ENCODE measurements around the gene RFC4. TPM values are rescaled to one million over a fixed set of nuclear protein-coding genes. Genes with fewer than 3 reads are reported as not detected.
A peak's percentile ranks its signal among the peaks of the same experiment; 100 is the strongest.

Gene RFC4
- total RNA-seq, 1 donor from 2014 or later: 15.2 TPM

DNA sequence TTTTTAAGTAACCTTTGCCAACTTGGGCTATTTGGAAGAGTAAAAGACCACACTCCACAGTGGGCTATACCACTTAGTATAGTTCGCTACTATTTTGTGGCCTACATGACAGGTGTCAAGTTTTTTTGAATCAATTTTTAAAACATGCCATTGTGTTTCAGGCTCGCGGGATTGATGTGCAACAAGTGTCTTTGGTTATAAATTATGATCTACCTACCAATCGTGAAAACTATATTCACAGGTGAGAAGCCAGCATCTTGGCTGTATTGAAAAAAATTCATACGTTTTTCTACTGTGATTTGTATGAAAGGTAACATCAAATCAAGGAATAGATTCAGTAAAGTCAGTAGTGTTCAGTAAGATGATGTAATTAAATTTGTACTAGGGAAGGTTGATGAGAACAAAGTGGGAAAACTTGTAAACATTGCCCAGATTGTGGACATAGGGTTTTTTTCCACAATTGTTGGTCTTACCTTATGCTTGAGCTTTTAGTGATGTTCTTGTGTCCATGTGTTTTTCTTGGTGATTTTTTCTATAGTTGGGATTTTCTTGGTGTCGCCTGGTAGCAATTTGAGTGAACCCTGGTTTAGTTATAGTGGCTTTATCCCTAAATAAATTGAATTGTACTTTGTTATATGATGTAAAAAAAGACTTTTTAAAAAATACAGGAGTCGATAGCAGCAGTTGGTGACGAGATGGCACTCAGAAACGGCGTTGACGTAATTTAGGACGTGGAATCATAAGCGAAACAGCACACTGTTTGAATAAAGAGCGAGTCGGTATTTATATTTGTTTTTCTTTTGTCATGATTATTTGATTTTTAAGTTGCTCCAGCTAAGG lies 18.4 kb downstream of the RFC4 start:
- no peak for DNase-seq (ENCODE audit: low read depth)

- no peak for DNase-seq (ENCODE audit: low read depth)
Measured at GRCh38 chr3:186786922-186787321, 19.4 kb downstream of the RFC4 start.

- DNase-seq (ENCODE audit: low read depth): no peak
Measured at GRCh38 chr3:186785495-186786018, 20.7 kb downstream of the RFC4 start.

GRCh38 chr3:186784820-186785494 lies 21.3 kb downstream of the RFC4 start:
- DNase-seq (ENCODE audit: low read depth): no peak

DNA sequence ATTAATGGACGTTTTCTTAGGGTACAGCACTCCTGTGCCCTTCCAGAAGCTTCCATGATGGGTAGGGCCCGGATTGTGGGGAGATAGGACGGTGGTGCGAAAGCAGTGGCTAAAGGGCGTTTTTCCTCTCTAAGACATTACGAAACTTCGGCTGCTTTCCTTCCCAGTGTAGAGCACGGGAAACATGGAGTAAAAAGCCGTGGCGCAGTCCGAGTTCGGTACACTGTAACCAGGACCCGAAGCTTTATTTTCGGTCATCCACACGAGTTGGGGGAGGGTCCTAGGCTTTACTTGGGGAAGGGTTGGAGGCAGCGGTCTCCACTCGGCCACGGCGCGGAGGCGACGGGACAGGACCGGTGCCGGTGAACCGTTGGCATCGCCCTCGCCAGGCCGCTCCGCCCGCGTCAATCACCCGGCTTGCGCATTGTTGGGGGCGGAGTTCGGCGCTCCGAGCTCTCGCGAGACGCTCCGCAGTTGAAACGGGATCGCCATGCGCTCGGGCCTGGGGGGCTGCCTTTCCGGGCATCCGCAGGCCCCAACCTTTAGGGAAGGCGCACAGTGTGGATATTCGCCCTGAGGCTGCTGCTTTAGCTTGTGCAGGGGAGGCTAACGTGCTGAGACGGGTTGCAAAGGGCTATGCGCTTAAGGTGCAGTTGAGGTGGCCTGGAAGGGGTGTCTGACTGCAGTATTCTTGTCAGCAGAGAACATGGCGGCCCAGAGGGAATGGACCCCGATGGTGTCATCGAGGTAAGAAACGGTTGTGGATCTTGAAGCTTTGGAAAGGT lies 22.4 kb downstream of the RFC4 start:
- peak; percentile 82 for DNase-seq (ENCODE audit: low read depth)

GRCh38 chr3:186783058-186783730 lies 23.1 kb downstream of the RFC4 start, which contains the start of gene EIF4A2:
TSS of gene EIF4A2 (plus strand) at chr3:186783577. CDS start at chr3:186783611, 34 bp downstream.
- DNase-seq (ENCODE audit: low read depth): peak; percentile 91

- DNase-seq (ENCODE audit: low read depth): no peak
Measured at GRCh38 chr3:186782542-186783057, 23.7 kb downstream of the RFC4 start.

DNA sequence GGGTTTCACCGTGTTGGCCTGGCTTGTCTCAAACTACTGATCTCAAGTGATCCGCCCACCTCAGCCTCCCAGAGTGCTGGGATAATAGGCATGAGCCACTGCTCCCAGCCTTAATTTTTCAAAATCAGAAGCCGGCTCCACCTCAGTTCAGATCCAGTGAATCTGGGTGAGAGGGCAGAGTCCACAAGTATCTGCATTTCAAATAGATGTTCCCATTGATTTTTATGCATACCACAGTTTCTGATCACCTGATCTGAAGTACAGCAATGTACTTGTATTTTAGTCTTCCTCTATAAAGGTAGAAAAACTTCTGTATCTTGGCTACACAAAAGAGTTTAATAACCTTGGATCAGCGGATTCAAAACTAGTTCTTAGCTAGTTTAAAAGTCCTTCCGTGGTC lies 27.1 kb downstream of the RFC4 start:
- DNase-seq (ENCODE audit: low read depth): no peak

- DNase-seq (ENCODE audit: low read depth): no peak
Measured at GRCh38 chr3:186775999-186776398, 30.3 kb downstream of the RFC4 start.

DNA sequence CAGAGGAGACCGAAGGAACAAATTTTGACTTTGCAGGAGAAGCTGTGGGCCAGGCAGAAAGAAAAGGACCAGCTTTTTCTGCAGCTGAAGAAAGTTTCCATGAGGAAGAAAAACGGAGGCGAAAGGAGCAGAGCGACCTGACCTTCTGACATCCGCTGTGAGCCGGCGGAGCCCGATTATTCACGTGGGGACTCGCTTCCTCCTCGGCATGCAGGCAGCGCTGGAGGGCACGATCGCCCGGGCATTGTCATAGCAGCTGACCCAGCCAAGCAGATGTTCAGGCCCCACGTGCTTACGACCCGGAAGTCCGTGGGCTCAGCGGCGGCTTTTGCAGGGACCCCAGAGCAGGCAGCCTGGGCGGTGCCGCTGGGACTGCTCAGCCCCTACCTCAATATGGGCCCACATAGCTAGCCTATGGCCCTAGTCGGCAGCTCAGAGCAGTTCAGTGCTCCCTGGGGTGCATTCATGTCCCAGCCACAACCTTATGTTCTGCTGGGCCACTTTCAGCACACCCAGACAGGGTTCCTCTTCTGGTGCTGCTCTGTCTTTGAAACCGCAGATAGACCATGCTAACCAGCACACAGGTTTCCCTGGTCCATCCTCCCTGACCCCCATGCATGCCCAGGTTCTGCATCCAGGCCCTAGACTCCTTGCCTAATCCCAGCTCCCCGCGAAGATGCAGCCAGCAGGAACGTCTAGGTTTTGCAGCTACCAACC lies 33.4 kb downstream of the RFC4 start:
- peak; percentile 41 for DNase-seq (ENCODE audit: low read depth)

- no peak for DNase-seq (ENCODE audit: low read depth)
Measured at GRCh38 chr3:186772281-186772694, 34.0 kb downstream of the RFC4 start.

DNA sequence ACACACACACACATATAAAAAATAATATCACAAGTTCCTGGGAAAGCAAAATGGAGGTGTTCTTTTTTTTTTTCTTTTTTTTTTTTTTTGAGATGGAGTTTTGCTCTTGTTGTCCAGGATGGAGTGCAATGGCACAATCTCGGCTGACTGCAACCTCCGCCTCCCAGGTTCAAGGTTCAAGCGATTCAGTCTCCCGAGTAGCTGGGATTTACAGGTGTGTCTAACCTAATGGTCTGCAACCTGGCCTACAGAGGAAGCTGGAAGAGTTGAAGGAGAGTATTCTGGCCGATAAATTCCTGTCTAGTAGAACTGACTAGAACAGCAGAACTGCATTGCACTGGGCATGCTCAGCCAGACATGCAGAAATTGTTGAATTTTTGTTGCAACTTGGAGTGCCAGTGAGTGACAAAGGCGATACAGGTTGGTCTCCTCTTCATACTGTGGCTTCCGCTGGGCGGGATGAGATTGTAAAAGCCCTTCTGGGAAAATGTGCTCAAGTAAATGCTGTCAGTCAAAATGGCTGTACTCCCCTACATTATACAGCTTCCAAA lies 45.3 kb downstream of the RFC4 start:
- DNase-seq (ENCODE audit: low read depth): no peak

DNA sequence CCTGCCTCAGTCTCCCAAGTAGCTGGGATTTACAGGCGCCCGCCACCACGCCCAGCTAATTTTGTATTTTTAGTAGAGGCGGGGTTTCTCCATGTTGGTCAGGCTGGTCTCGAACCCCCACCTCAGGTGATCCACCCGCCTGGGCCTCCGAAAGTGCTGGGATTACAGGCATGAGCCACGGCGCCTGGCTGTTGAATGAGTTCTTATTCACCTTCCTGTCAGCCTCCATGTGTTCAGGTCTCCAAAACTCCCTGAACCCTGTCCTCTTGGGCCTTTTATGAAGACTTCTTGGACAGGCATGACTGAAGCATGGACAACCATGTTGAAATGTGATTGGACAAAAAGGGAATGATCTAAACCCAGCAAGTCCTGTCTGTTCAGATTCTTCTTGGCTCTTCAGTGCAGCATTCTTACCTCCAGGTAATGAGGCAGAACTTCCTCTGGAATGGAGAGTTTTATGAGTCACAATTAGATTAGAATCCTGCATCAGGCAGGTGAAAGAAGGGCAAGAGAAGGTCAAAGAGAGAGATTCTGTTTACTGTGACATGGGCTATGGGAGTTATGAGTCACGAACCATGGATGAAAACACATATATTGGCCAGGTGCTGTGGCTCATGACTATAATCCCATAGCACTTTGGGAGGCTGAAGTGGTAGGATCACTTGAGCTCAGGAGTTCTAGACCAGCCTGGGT lies 46.0 kb downstream of the RFC4 start:
- no peak for DNase-seq (ENCODE audit: low read depth)

DNA sequence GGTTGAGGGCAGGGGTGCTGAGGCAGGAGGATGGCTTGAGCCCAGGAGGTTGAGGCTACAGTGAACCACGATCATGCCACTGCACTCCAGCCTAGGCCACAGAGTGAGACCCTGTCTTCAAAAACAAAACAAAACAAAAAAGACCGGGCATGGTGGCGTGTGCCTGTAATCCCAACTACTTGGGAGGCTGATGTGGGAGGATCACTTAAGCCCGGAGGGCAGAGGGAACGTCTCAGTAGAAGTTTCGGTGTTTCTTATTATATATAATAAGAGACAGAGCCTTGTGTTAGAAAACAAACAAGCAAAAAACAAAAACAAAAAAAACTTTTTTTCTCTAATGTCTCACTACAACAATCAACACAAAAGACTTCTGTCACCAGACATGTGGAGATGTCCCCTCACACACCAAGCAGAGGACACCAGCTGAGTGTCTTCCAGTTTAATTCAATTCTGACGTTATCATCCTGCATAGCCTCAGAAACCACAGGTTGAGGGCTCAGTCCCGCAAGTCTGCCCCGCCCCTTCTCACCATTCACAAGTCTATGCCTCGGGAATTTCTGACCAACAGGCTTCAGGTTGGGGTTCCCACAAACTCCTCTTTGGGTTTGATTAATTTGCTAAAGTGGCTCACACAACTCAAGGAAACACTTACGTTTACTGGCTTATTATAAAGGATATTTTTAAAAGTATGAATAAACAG lies 46.9 kb downstream of the RFC4 start:
- DNase-seq (ENCODE audit: low read depth): peak; percentile 49

- DNase-seq (ENCODE audit: low read depth): no peak
Measured at GRCh38 chr3:186757686-186758220, 48.5 kb downstream of the RFC4 start.

DNA sequence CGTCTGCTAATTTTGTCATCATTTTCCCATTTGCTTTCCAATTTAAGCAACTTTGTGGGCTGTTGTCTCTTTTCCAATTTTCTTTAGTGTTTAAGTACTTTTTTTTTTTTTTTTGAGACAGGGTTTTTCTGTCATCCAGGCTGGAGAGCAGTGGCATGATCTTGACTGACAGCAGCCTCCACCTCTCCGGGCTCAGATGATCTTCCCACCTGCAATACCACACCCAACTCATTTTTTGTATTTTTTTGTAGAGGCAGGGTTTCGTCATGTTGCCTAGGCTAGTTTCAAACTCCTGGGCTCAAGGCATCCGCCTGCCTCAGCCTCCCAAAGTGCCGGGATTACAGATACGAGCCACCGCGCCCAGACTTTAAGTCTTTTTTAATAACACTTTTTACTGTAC lies 49.1 kb downstream of the RFC4 start:
- no peak for DNase-seq (ENCODE audit: low read depth)

GRCh38 chr3:186754871-186755270 lies 51.4 kb downstream of the RFC4 start:
- DNase-seq (ENCODE audit: low read depth): no peak

GRCh38 chr3:186754006-186754405 lies 52.3 kb downstream of the RFC4 start:
- no peak for DNase-seq (ENCODE audit: low read depth)

Data from myocyte (in vitro differentiated cells).